GM21360 (cell line): ENCODE measurements around the gene REV1.
"Not testable (repeated sequence)": the region's sequence is repeated elsewhere in the genome, so short reads cannot be mapped to it uniquely, and the experiment has no call there.

Source experiments
- ATAC-seq: cut with Tn5 transposase; IDR thresholded peaks from one replicate; pipeline ENCODE4 v1.9.1; 2021; ENCODE audit warnings: mild to moderate bottlenecking, moderate library complexity; ENCODE audit not compliant: unreplicated experiment

The REV1 gene

GRCh38 chr2:99489761-99490622 is at the start of gene REV1:
Gene REV1 (minus strand): TSS chr2:99490017. CDS start chr2:99464975, 25,042 bp downstream.
- ATAC-seq: peak; percentile 78

- ATAC-seq: no peak
Observed at GRCh38 chr2:99537910-99538485, 48.2 kb upstream of the REV1 start.

- ATAC-seq: no peak
Observed at GRCh38 chr2:99524056-99524455, 34.2 kb upstream of the REV1 start.

- no peak for ATAC-seq
Observed at GRCh38 chr2:99522157-99522556, 32.3 kb upstream of the REV1 start.

- ATAC-seq: no peak
Observed at GRCh38 chr2:99520813-99521212, 31.0 kb upstream of the REV1 start.

- no peak for ATAC-seq
Observed at GRCh38 chr2:99520195-99520594, 30.4 kb upstream of the REV1 start.

GRCh38 chr2:99514357-99514756 is 24.5 kb upstream of the REV1 start:
- no peak for ATAC-seq

- ATAC-seq: no peak
Observed at GRCh38 chr2:99512181-99512591, 22.4 kb upstream of the REV1 start.

GRCh38 chr2:99509387-99509786 is 19.6 kb upstream of the REV1 start:
- no peak for ATAC-seq

- ATAC-seq: no peak
Observed at GRCh38 chr2:99507937-99508818, 18.4 kb upstream of the REV1 start.

GRCh38 chr2:99504844-99505584 is 15.2 kb upstream of the REV1 start:
- no peak for ATAC-seq

GRCh38 chr2:99503662-99504416 is 14.0 kb upstream of the REV1 start:
- not testable (repeated sequence) for ATAC-seq

- ATAC-seq: no peak
Observed at GRCh38 chr2:99496021-99496420, 6.2 kb upstream of the REV1 start.

GRCh38 chr2:99495115-99495860 is 5.5 kb upstream of the REV1 start:
- ATAC-seq: no peak

- no peak for ATAC-seq
Observed at GRCh38 chr2:99492721-99493120, 2.9 kb upstream of the REV1 start.

GRCh38 chr2:99490623-99491461 is 1.0 kb upstream of the REV1 start:
- ATAC-seq: no peak

- ATAC-seq: peak; percentile 26
Observed at GRCh38 chr2:99489063-99489760, 605 bp downstream of the REV1 start.

GRCh38 chr2:99488539-99489062 is 1.2 kb downstream of the REV1 start:
- no peak for ATAC-seq
